ENCODE results near the gene S100A4.

S100A4 gene

DNA sequence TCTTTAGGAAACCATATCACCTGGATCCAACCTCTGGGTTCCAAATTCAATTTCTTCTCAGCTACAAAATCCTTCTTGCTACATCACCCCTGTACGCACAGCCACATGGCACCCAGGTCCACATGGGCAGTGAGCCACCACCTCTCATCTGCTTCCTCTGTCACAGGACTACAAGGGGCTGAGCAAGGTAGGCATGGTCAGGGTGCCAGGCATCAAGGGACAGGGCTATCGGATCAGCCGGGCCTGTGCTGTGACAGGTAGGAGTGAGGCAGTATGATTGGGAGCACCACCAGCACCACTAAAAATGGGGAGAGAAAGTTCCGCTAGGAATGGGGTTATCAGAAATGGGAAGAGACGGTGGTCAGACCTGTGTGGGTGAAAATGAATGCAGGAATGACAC, 39.2 kb downstream of the S100A4 start:
- no peak for DNase-seq

DNA sequence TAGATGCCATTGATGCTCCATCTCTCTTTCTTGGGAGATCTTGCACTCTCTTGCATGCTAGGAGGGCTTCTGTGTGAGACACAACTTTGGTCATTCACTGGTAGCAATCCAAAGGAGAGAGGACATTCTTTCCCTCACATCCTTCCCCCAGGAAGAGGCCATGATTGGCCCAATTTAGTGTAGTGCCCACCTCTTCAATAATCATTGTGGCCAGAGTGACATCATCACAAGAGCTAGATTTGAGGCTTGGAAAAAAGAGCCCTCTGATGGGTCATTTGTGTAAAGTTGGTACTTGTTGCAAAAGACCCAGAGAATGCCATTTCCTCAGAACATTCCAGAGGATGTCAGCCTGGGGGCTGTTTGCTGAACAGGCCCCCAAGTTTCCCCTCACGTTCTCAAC, 40.0 kb downstream of the S100A4 start:
- DNase-seq: no peak

DNA sequence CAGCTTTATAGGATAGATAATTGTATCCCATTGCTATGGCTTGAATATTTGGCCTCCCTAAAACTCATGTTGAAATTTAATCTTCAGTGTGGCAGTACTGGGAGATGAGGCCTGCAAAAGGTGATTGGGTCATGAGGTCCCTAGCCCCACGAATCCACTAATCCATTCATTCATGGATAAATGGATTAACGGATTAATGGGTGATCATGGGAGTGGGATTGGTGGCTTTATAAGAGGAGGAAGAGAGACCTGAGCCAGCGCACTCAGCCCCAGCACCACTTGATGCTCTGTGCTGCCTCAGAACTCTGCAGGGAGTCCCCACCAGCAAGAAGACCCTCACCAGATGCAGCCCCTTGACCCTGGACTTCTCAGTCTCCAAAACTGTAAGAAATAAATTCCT, 41.8 kb downstream of the S100A4 start:
- DNase-seq: no peak

DNA sequence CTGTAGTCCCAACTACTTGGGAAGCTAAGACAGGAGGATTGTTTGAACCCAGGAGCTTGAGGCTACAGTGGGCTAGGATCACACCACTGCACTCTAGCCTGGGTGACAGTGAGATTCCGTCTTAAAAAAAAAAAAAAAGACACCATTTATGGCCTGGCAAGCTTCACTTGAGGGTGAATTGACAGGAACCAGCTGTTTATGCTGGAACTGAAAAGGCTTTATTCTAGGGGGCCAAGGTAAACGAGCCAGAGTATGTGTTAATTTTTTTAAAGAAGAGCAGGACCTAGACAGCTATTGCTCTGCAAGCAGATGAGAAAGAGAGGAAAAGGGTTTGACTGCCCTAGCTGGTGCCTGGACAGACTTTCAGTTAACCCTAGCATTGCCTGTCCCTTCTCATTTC, 46.9 kb downstream of the S100A4 start:
- no peak for DNase-seq

DNA sequence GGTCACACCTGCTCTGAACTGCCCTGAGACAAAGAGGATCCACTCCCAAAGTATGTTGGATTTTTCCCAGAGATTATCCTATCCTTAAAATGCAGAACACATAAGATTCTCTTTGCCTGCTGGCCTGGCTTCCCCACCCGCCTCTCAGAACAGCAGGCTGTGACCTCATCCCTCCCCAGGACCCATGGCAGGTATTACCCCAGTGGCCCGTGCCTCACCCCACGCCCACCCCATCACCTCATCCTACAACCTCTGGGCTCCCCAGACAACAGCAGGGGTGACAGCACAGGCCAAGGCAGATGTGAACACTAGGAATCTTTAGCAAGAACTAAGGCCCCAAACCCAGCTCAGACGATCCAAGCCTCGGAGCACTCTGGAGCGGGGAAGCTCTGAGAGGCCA, 50.1 kb downstream of the S100A4 start:
- DNase-seq: no peak

DNA sequence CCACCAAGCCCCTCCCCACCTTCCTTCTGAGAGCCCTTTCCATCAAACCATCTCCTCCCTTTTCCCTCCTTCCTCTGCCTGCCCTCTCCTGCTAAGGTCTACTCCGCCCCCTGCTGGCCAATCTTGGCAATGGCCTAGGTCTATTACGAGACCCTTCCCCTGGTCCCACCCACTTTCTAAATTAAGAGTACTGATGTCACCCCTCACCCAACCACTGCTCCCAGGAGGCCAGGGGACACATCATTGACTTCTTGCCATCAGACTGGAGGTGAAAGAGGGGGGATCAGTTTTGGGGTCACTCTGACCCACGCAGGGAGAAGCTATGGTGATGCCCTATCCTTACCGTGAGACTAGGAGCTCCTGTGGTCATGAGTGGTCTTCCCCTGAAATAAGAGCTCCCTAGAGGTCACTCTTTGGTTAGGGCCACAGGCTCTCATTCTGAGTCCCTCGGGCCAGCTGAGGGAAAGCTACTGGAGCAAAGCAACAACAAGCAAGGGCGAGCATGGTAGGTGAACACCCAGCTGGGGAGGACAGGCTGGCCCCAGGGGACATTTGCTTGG, 50.5 kb downstream of the S100A4 start:
- peak; percentile 16 for DNase-seq
